Measurements from ENCODE around the gene ASB7.

GRCh38 chr15:100665570-100665969, 63.2 kb downstream of the ASB7 start:
- TF ChIP-seq FOXM1 (IDR thresholded peaks at IDR 0.05; ENCODE audit: borderline replicate concordance) (no peak), SUZ12 (IDR thresholded peaks at IDR 0.05) (no peak), L3MBTL2 (conservative IDR thresholded peaks at IDR 0.05) (no peak), ELF4 (IDR thresholded peaks at IDR 0.05) (no peak), NFRKB (IDR thresholded peaks at IDR 0.05) (no peak), SP1 (IDR thresholded peaks at IDR 0.05) (no peak), PKNOX1 (IDR thresholded peaks at IDR 0.05) (no peak), LEF1 (IDR thresholded peaks at IDR 0.05; ENCODE audit: borderline replicate concordance) (no peak), TARDBP (IDR thresholded peaks at IDR 0.05) (no peak), BHLHE40 (IDR thresholded peaks at IDR 0.05; ENCODE audit: borderline replicate concordance) (no peak)
